GM23338 (cell line): ENCODE results near the gene FGD4. TPM values are rescaled to one million over a fixed set of nuclear protein-coding genes. Genes with fewer than 3 reads are reported as not detected.
A peak's percentile ranks its signal among the peaks of the same experiment; 100 is the strongest.

Experiments used
- ATAC-seq: fragments of 200-7000 bp; cut with Tn5 transposase; 3 replicates; pipeline ENCODE4 v1.9.1; 2020
- DNase-seq: peaks from one replicate; pipeline ENCODE4 v3.0.0-alpha.2; 2015; ENCODE audit warnings: low spot score
- H2AFZ ChIP-seq: fragments of 200-600 bp; sonication (generic); 2 replicates; pipeline ENCODE4 v1.8.0; 2016; ENCODE audit warnings: antibody characterized with exemption, mild to moderate bottlenecking, moderate library complexity
- H3F3A ChIP-seq: fragments of 200-600 bp; sonication (generic); replicated peaks from 2 replicates; pipeline ENCODE4 v1.8.0; 2017; ENCODE audit warnings: antibody characterized with exemption, mixed run types, low read depth
- H3K27ac ChIP-seq: fragments of 200-600 bp; sonication (generic); 2 replicates; pipeline ENCODE4 v1.6.1; 2016; ENCODE audit warnings: low read depth
- H3K27me3 ChIP-seq: fragments of 200-600 bp; sonication (generic); 2 replicates; pipeline ENCODE4 v1.8.0; 2016; ENCODE audit warnings: mild to moderate bottlenecking, mixed run types, moderate library complexity; ENCODE audit not compliant: insufficient read depth
- H3K36me3 ChIP-seq: fragments of 200-600 bp; sonication (generic); 2 replicates; pipeline ENCODE4 v1.8.0; 2016; ENCODE audit warnings: mild to moderate bottlenecking; ENCODE audit not compliant: insufficient read depth
- H3K4me1 ChIP-seq: fragments of 200-600 bp; sonication (generic); 2 replicates; pipeline ENCODE4 v1.8.0; 2016; ENCODE audit warnings: mild to moderate bottlenecking, moderate library complexity; ENCODE audit not compliant: insufficient read depth
- H3K4me2 ChIP-seq: fragments of 200-600 bp; sonication (generic); 2 replicates; pipeline ENCODE4 v1.7.1; 2017; ENCODE audit warnings: mixed run types
- H3K4me3 ChIP-seq: fragments of 200-600 bp; sonication (generic); 2 replicates; pipeline ENCODE4 v1.6.1; 2016; ENCODE audit warnings: mixed run types
- H3K79me2 ChIP-seq: fragments of 200-600 bp; sonication (generic); replicated peaks from 2 replicates; pipeline ENCODE4 v1.8.0; 2017; ENCODE audit warnings: mild to moderate bottlenecking; ENCODE audit not compliant: insufficient read depth
- H3K9me2 ChIP-seq: fragments of 200-600 bp; sonication (generic); 2 replicates; pipeline ENCODE4 v1.8.0; 2017; ENCODE audit not compliant: insufficient read depth
- H4K20me1 ChIP-seq: fragments of 200-600 bp; sonication (generic); replicated peaks from 2 replicates; pipeline ENCODE4 v1.8.0; 2017; ENCODE audit warnings: mild to moderate bottlenecking; ENCODE audit not compliant: insufficient read depth
- H3K27ac Mint-ChIP-seq: 2 replicates; pipeline ENCODE4 v1.8.0; 2020; ENCODE audit warnings: inconsistent platforms, mild to moderate bottlenecking, moderate library complexity, mixed read lengths
- H3K27me3 Mint-ChIP-seq: 3 replicates; pipeline ENCODE4 v1.8.0; 2022; ENCODE audit warnings: low read depth, mild to moderate bottlenecking, moderate library complexity, mixed read lengths, inconsistent platforms; ENCODE audit not compliant: insufficient read depth, poor library complexity
- H3K36me3 Mint-ChIP-seq: 3 replicates; pipeline ENCODE4 v1.8.0; 2021; ENCODE audit warnings: low read depth, mild to moderate bottlenecking, inconsistent platforms, moderate library complexity, mixed read lengths
- H3K4me1 Mint-ChIP-seq: 3 replicates; pipeline ENCODE4 v1.8.0; 2020; ENCODE audit warnings: mild to moderate bottlenecking, inconsistent platforms, mixed read lengths
- H3K4me3 Mint-ChIP-seq: 3 replicates; pipeline ENCODE4 v1.8.0; 2021; ENCODE audit warnings: moderate library complexity, mild to moderate bottlenecking, inconsistent platforms, mixed read lengths
- H3K9me3 Mint-ChIP-seq: 3 replicates; pipeline ENCODE4 v1.8.0; 2020; ENCODE audit warnings: moderate library complexity, mild to moderate bottlenecking, inconsistent platforms, mixed read lengths
- CREB1 ChIP-seq: fragments of 250-450 bp; sonication (Bioruptor Pico); IDR thresholded peaks from 2 replicates; pipeline ENCODE4 v1.5.0; 2020; ENCODE audit warnings: low read depth, mild to moderate bottlenecking, moderate library complexity
- CTCF ChIP-seq, 2 experiments: fragments of 200-600 bp in 1 of 2; sonication (generic) in 1 of 2; conservative IDR thresholded peaks; 2 replicates each; pipeline versions ENCODE4 v1.5.1 to v1.6.1; 2016 to 2017; ENCODE audit warnings: antibody characterized with exemption in 2 of 2, low read depth in 2 of 2, mild to moderate bottlenecking in 2 of 2, moderate library complexity in 1 of 2
- EZH2 ChIP-seq: fragments of 200-600 bp; sonication (generic); IDR thresholded peaks from one replicate; pipeline ENCODE4 v1.8.0; 2017; ENCODE audit warnings: antibody characterized with exemption, mild to moderate bottlenecking, low read depth; ENCODE audit not compliant: unreplicated experiment
- EZH2phosphoT487 ChIP-seq: fragments of 200-600 bp; sonication (generic); IDR thresholded peaks from one replicate; pipeline ENCODE4 v1.8.1; 2018; ENCODE audit warnings: antibody characterized with exemption; ENCODE audit not compliant: unreplicated experiment
- JUNB ChIP-seq: IDR thresholded peaks from one replicate; pipeline ENCODE4 v1.6.1; 2016; ENCODE audit warnings: antibody characterized with exemption; ENCODE audit not compliant: unreplicated experiment
- NANOG ChIP-seq: IDR thresholded peaks from 2 replicates; pipeline ENCODE4 v1.6.1; 2016; ENCODE audit warnings: antibody characterized with exemption, borderline replicate concordance
- POLR2AphosphoS5 ChIP-seq: IDR thresholded peaks from 2 replicates; pipeline ENCODE4 v1.6.1; 2016; ENCODE audit warnings: antibody characterized with exemption, low read depth
- STAT1 ChIP-seq: IDR thresholded peaks from one replicate; pipeline ENCODE4 v1.6.1; 2016; ENCODE audit warnings: antibody characterized with exemption; ENCODE audit not compliant: unreplicated experiment
- ZNF114 ChIP-seq: fragments of 250-450 bp; sonication (Bioruptor Pico); IDR thresholded peaks from 2 replicates; pipeline ENCODE4 v1.5.0; 2020; ENCODE audit warnings: mild to moderate bottlenecking, moderate library complexity
- ZNF331 ChIP-seq: fragments of 250-450 bp; sonication (Bioruptor Pico); IDR thresholded peaks from 2 replicates; pipeline ENCODE4 v1.5.0; 2020; ENCODE audit warnings: low read depth, mild to moderate bottlenecking, moderate library complexity
- polyA plus RNA-seq: library from polyadenylated mRNA; unstranded; fragments of >200 nt; fragmentation: Nextera tagmentation; extraction: Ambion mirVana; gene quantifications from 2 replicates; pipeline ENCODE4 v1.2.1, GENCODE V29; 2016
- total RNA-seq: library from RNA; depleted of rRNA; stranded (reverse); fragments of >200 nt; shearing (Covaris generic); gene quantifications from 2 replicates; pipeline ENCODE4 v1.2.3, GENCODE V29; 2014
- TF ChIP-seq, protein P1 (sequence below): IDR thresholded peaks from 2 replicates; pipeline ENCODE4 v1.6.1; 2016; ENCODE audit warnings: antibody characterized with exemption

Gene FGD4
- total and polyA plus RNA-seq, 2 experiments from 2014 or later, result 24.3 to 54.3 TPM

- no peak for TF ChIP-seq NANOG
- no peak for TF ChIP-seq POLR2AphosphoS5
- TF ChIP-seq CREB1 (CRISPR knock-in tag), result no peak
- no peak for TF ChIP-seq EZH2phosphoT487
- TF ChIP-seq, protein P1, sequence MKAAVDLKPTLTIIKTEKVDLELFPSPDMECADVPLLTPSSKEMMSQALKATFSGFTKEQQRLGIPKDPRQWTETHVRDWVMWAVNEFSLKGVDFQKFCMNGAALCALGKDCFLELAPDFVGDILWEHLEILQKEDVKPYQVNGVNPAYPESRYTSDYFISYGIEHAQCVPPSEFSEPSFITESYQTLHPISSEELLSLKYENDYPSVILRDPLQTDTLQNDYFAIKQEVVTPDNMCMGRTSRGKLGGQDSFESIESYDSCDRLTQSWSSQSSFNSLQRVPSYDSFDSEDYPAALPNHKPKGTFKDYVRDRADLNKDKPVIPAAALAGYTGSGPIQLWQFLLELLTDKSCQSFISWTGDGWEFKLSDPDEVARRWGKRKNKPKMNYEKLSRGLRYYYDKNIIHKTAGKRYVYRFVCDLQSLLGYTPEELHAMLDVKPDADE, result no peak
Measured at GRCh38 chr12:32446316-32447119, 47.2 kb downstream of the FGD4 start (continued).

DNA sequence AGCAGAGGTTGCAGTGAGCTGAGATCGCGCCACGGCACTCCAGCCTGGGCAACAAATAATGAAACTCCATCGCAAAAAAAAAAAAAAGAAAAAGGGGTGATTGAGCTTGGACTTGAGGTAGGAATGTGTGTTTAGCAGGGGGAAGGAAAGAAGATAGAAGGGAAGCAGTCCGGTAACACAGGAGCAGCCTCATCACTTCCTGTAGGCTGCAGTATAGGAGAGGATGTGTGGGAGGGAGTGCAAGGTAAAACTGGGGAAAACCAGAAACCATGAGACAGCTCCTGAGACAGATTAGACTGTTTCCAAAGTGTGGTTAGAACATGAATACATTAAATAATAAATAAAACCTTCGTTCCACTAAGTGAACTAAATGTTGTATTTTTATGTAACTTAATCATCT, 49.2 kb downstream of the FGD4 start:
- ATAC-seq, result peak; percentile 28; the same call in 2 of the 3 replicates
- Mint-ChIP-seq H3K27ac (peak overlapping the region; percentile 51; the same call in 1 of the 2 replicates), H3K36me3 (peaks cover 2% of the 10 kb centered on the region; the same call in 2 of the 3 replicates), H3K27me3 (peaks cover 2% of the 10 kb centered on the region), H3K4me3 (no peak overlapping the region), H3K4me1 (peaks cover 73% of the 10 kb centered on the region), H3K9me3 (no peaks in the 10 kb centered on the region)
- no peaks in the 10 kb centered on the region for H3K9me2 ChIP-seq
- H3K27ac ChIP-seq, result peak overlapping the region; percentile 56; the same call in 1 of the 2 replicates
- no peaks in the 10 kb centered on the region for H3K27me3 ChIP-seq
- H3K4me3 ChIP-seq, result no peak overlapping the region
- no peaks in the 10 kb centered on the region for H3K36me3 ChIP-seq
- H3K79me2 ChIP-seq, result peaks cover 93% of the 10 kb centered on the region
- no peak for DNase-seq
- H3K4me1 ChIP-seq, result peaks cover 73% of the 10 kb centered on the region
- H2AFZ ChIP-seq, result no peak overlapping the region
- TF ChIP-seq STAT1, result no peak
- TF ChIP-seq CTCF (conservative IDR thresholded peaks at IDR 0.05; ENCODE audit: low read depth in 2 of 2), result peak in 1 of 2 experiments; percentile 17; a peak in 1 of 4 replicates
- no peaks in the 10 kb centered on the region; the same call in 1 of the 2 replicates for H3F3A ChIP-seq
- H4K20me1 ChIP-seq, result peaks cover 5% of the 10 kb centered on the region; the same call in 1 of the 2 replicates
- H3K4me2 ChIP-seq, result no peak overlapping the region

DNA sequence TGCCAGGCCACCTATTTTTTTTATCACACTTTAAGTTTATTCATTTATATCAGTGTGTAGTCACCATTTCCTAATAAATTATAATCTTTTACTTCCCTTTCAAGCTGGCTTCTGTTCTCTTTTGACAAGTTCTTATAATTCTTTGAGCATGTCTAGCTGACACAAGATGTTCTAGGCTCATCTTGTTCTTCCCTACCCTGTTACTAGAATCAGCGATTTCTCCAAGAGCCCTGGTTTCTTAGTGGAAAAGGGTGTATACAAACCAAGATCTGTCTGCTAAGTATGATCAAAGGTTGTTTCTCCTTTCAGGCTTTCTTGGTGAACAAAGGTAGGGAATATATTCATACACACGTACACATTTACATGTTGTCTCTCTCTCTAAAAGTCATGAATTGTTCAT, 51.0 kb downstream of the FGD4 start:
- no peak overlapping the region for H3K4me3 Mint-ChIP-seq
- Histone ChIP-seq H3K4me1 (peaks cover 62% of the 10 kb centered on the region), H3K36me3 (no peaks in the 10 kb centered on the region), H3F3A (no peaks in the 10 kb centered on the region; the same call in 1 of the 2 replicates), H3K27ac (peak overlapping the region; percentile 68; the same call in 1 of the 2 replicates), H3K79me2 (peaks cover 76% of the 10 kb centered on the region), H3K9me2 (no peaks in the 10 kb centered on the region), H3K4me2 (no peak overlapping the region), H4K20me1 (peaks cover 4% of the 10 kb centered on the region; the same call in 1 of the 2 replicates), H3K27me3 (no peaks in the 10 kb centered on the region), H2AFZ (no peak overlapping the region), H3K4me3 (no peak overlapping the region)
- peak overlapping the region; percentile 49 for H3K27ac Mint-ChIP-seq
- DNase-seq, result no peak
- H3K4me1 Mint-ChIP-seq, result peaks cover 73% of the 10 kb centered on the region
- no peaks in the 10 kb centered on the region for H3K9me3 Mint-ChIP-seq
- H3K36me3 Mint-ChIP-seq, result peaks cover 2% of the 10 kb centered on the region; the same call in 2 of the 3 replicates
- H3K27me3 Mint-ChIP-seq, result peaks cover 2% of the 10 kb centered on the region
- ATAC-seq, result no peak
- TF ChIP-seq NANOG, result no peak
- TF ChIP-seq JUNB, result no peak
- no peak for TF ChIP-seq ZNF331 (CRISPR knock-in tag)
- TF ChIP-seq POLR2AphosphoS5, result no peak
- TF ChIP-seq CTCF (conservative IDR thresholded peaks at IDR 0.05; ENCODE audit: low read depth in 2 of 2), result no peak
- TF ChIP-seq, protein P1, result no peak
- no peak for TF ChIP-seq EZH2
- no peak for TF ChIP-seq CREB1 (CRISPR knock-in tag)
- no peak for TF ChIP-seq ZNF114 (CRISPR knock-in tag)
